Natural killer cell (primary cell): ENCODE measurements around the gene CLDN24. TPM values are rescaled to one million over a fixed set of nuclear protein-coding genes. Genes with fewer than 3 reads are reported as not detected.
"Not testable (repeated sequence)": the region's sequence is repeated elsewhere in the genome, so short reads cannot be mapped to it uniquely, and the experiment has no call there.

ENCODE experiments used
- ATAC-seq, 3 donors: fragments of 150-1000 bp in 2 of 3; fragments of 200-7000 bp in 1 of 3; cut with Tn5 transposase; 1 replicate in 1 of 3; 2 replicates in 2 of 3; pipeline ENCODE4 v1.10.0; 2021; ENCODE audit warnings: mild to moderate bottlenecking in 2 of 3, moderate library complexity in 2 of 3
- DNase-seq, 2 donors: peaks; one replicate each; pipeline versions ENCODE4 v3.0.0 to v3.0.0-alpha.2; 2013 to 2021; ENCODE audit warnings: mixed read lengths in 1 of 2
- H3K27ac ChIP-seq: one replicate; pipeline ENCODE4 v1.5.1; 2013; ENCODE audit warnings: mild to moderate bottlenecking, low read length
- H3K27me3 ChIP-seq: one replicate; pipeline ENCODE4 v1.6.1; 2013; ENCODE audit warnings: low read length; ENCODE audit not compliant: control insufficient read depth, insufficient read depth
- H3K36me3 ChIP-seq: one replicate; pipeline ENCODE4 v1.6.1; 2013; ENCODE audit warnings: low read length; ENCODE audit not compliant: control insufficient read depth, insufficient read depth
- H3K4me1 ChIP-seq: one replicate; pipeline ENCODE4 v1.6.1; 2013; ENCODE audit warnings: low read length; ENCODE audit not compliant: control insufficient read depth, insufficient read depth
- H3K4me3 ChIP-seq: one replicate; pipeline ENCODE4 v1.5.1; 2013; ENCODE audit warnings: low read length
- H3K9me3 ChIP-seq: one replicate; pipeline ENCODE4 v1.6.1; 2013; ENCODE audit warnings: low read length; ENCODE audit not compliant: control insufficient read depth, insufficient read depth
- H3K27ac Mint-ChIP-seq, 2 donors: one replicate each; pipeline ENCODE4 v1.8.0; 2022; ENCODE audit warnings: mild to moderate bottlenecking in 2 of 2, mixed read lengths in 2 of 2, moderate library complexity in 1 of 2
- H3K27me3 Mint-ChIP-seq, 2 donors: one replicate each; pipeline ENCODE4 v1.8.0; 2022; ENCODE audit warnings: low read depth in 2 of 2, mixed read lengths in 2 of 2
- H3K36me3 Mint-ChIP-seq: one replicate; pipeline ENCODE4 v1.8.0; 2022; ENCODE audit warnings: mixed read lengths
- H3K4me1 Mint-ChIP-seq, 2 donors: one replicate each; pipeline ENCODE4 v1.8.0; 2022; ENCODE audit warnings: mixed read lengths in 2 of 2
- H3K4me3 Mint-ChIP-seq: one replicate; pipeline ENCODE4 v1.8.0; 2022; ENCODE audit warnings: mild to moderate bottlenecking, moderate library complexity, mixed read lengths
- H3K9me3 Mint-ChIP-seq, 2 donors: one replicate each; pipeline ENCODE4 v1.8.0; 2022; ENCODE audit warnings: mixed read lengths in 2 of 2
- CTCF ChIP-seq: fragments of 200-600 bp; IDR thresholded peaks from one replicate; pipeline ENCODE4 v1.8.0; 2022; ENCODE audit warnings: antibody characterized with exemption
- WGBS: methylation state at CpG from one replicate; pipeline ENCODE4 v1.1.7; 2013; ENCODE audit warnings: missing lambda C conversion rate; ENCODE audit not compliant: insufficient coverage; 5-methylcytosine and 5-hydroxymethylcytosine counted together
- intact Hi-C: fragments of 100-400 bp; cut with micrococcal nuclease; formaldehyde crosslinking; loops from one replicate; pipeline ENCODE4 v1.14.2; 2022
- total RNA-seq, 4 donors: library from RNA; stranded (reverse); fragments of 120-200 nt in 1 of 4; gene quantifications; one replicate each; pipeline versions ENCODE4 v1.2.3 to v1.2.4, GENCODE V29; 2013 to 2022

The CLDN24 gene
- total RNA-seq, 3 donors from 2014 or later (not counting 1 experiment from before 2014, with no cell fraction given), result 1.3 TPM; not detected in 2

- Histone ChIP-seq H3K9me3 (no peaks in the 10 kb centered on the region), H3K4me1 (no peaks in the 10 kb centered on the region), H3K27me3 (peaks cover 2% of the 10 kb centered on the region), H3K36me3 (no peaks in the 10 kb centered on the region), H3K27ac (no peak overlapping the region), H3K4me3 (no peak overlapping the region)
- H3K36me3 Mint-ChIP-seq, result no peaks in the 10 kb centered on the region
- no peaks in the 10 kb centered on the region for H3K9me3 Mint-ChIP-seq
- ATAC-seq, result no peak
- intact Hi-C loops, result no loop called here
- peaks cover 40 to 68% of the 10 kb centered on the region in 2 donors for H3K27me3 Mint-ChIP-seq
- H3K4me1 Mint-ChIP-seq, result no peaks in the 10 kb centered on the region
- DNase-seq, result no peak
- no peak for TF ChIP-seq CTCF
- H3K4me3 Mint-ChIP-seq, result no peak overlapping the region
- no peak overlapping the region for H3K27ac Mint-ChIP-seq
- 78% methylated on average over 7 of the region's 7 CpGs for WGBS
Measured at GRCh38 chr4:183328832-183329231, 6.6 kb upstream of the CLDN24 start.

- Mint-ChIP-seq H3K27ac (no peak overlapping the region), H3K27me3 (peaks cover 42 to 71% of the 10 kb centered on the region in 2 donors), H3K9me3 (no peaks in the 10 kb centered on the region), H3K36me3 (no peaks in the 10 kb centered on the region), H3K4me3 (no peak overlapping the region), H3K4me1 (no peaks in the 10 kb centered on the region)
- Histone ChIP-seq H3K27me3 (peaks cover 5% of the 10 kb centered on the region), H3K9me3 (no peaks in the 10 kb centered on the region), H3K4me3 (no peak overlapping the region), H3K36me3 (no peaks in the 10 kb centered on the region), H3K27ac (no peak overlapping the region), H3K4me1 (no peaks in the 10 kb centered on the region)
- 94% methylated on average over 7 of the region's 7 CpGs for WGBS
- DNase-seq (no peak), ATAC-seq (no peak)
- intact Hi-C loops, result no loop called here
- TF ChIP-seq CTCF, result no peak
Measured at GRCh38 chr4:183327827-183328226, 5.6 kb upstream of the CLDN24 start.

DNA sequence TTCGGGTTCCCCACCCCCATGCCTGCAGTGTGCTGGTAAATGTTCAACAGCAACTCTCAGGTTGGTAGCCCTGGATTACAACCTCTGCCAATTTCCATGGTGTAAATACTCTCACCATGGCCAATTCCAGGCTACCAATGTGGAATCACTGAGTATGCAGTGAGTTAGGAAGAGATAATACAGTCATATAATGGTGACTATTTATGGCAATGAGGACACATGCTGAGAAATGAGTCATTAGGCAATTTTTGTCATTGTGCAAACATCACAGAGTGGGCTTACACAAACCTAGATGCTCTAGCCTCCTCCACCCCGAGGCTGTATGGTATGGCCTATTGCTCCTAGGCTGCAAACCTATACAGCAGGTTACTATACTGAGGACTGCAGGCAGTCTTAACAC, 4.6 kb upstream of the CLDN24 start:
- no peak for ATAC-seq
- peaks cover under 1 to 6% of the 10 kb centered on the region in 2 donors for H3K4me1 Mint-ChIP-seq
- Histone ChIP-seq H3K27me3 (peaks cover 3% of the 10 kb centered on the region), H3K27ac (no peak overlapping the region), H3K9me3 (no peaks in the 10 kb centered on the region), H3K4me1 (peaks cover under 1% of the 10 kb centered on the region), H3K36me3 (no peaks in the 10 kb centered on the region), H3K4me3 (no peak overlapping the region)
- peaks cover 34 to 65% of the 10 kb centered on the region in 2 donors for H3K27me3 Mint-ChIP-seq
- DNase-seq, result no peak
- H3K4me3 Mint-ChIP-seq, result no peak overlapping the region
- intact Hi-C loops, result no loop called here
- H3K27ac Mint-ChIP-seq, result no peak overlapping the region
- 71% methylated on average over 2 of the region's 2 CpGs for WGBS
- H3K9me3 Mint-ChIP-seq, result no peaks in the 10 kb centered on the region
- no peaks in the 10 kb centered on the region for H3K36me3 Mint-ChIP-seq
- TF ChIP-seq CTCF, result no peak

DNA sequence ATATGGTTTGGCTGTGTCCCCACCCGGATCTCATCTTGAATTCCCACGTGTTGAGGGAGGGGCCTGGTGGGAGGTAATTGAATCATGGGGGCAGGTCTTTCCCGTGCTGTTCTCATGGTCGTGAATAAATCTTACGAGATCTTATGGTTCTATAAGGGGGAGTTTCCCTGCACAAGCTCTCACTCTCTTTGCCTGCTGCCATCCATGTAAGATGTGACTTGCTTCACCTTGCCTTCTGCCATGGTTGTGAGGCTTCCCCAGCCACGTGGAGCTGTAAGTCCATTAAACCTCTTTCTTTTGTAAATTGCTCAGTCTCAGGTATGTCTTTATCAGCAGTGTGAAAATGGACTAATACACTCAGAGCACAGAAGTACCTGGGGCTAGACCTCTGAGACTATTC, 4.2 kb upstream of the CLDN24 start:
- peaks cover 31 to 61% of the 10 kb centered on the region in 2 donors for H3K27me3 Mint-ChIP-seq
- H3K4me1 ChIP-seq, intact Hi-C loops, H3K4me3 ChIP-seq, H3K4me3 Mint-ChIP-seq, H3K27ac ChIP-seq, H3K9me3 ChIP-seq, H3K36me3 Mint-ChIP-seq, H3K27ac Mint-ChIP-seq, ATAC-seq, DNase-seq, H3K36me3 ChIP-seq, H3K9me3 Mint-ChIP-seq, H3K27me3 ChIP-seq: not testable (repeated sequence)
- WGBS, result 87% methylated on average over 6 of the region's 6 CpGs
- H3K4me1 Mint-ChIP-seq, result peaks cover 5 to 11% of the 10 kb centered on the region in 2 donors
